ENCODE results near the gene ATOH7.

DNA sequence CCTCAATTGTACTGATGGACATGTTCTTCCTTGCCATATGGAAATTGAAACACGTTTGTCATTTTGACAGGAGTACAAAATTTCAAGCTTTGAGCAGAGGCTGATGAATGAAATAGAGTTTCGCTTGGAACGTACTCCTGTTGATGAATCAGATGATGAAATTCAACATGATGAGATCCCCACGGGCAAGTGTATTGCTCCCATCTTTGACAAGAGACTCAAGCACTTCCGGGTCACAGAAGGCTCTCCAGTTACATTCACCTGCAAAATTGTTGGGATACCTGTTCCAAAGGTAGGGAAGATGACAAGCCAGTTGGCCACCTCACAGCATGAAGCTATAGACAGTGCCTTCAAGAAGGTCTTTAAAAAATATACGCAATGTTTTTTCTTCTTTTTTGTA is 43.1 kb downstream of the ATOH7 start:
- TF ChIP-seq POLR2A (IDR thresholded peaks at IDR 0.05) (no peak), POLR2AphosphoS5 (IDR thresholded peaks at IDR 0.05) (no peak)
- TF ChIP-seq, protein P1, sequence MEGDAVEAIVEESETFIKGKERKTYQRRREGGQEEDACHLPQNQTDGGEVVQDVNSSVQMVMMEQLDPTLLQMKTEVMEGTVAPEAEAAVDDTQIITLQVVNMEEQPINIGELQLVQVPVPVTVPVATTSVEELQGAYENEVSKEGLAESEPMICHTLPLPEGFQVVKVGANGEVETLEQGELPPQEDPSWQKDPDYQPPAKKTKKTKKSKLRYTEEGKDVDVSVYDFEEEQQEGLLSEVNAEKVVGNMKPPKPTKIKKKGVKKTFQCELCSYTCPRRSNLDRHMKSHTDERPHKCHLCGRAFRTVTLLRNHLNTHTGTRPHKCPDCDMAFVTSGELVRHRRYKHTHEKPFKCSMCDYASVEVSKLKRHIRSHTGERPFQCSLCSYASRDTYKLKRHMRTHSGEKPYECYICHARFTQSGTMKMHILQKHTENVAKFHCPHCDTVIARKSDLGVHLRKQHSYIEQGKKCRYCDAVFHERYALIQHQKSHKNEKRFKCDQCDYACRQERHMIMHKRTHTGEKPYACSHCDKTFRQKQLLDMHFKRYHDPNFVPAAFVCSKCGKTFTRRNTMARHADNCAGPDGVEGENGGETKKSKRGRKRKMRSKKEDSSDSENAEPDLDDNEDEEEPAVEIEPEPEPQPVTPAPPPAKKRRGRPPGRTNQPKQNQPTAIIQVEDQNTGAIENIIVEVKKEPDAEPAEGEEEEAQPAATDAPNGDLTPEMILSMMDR (IDR thresholded peaks at IDR 0.05): no peak

All from breast epithelium (tissue), 3 donors.